ENCODE results near the gene CHCHD6. TPM values are rescaled to one million over a fixed set of nuclear protein-coding genes. Genes with fewer than 3 reads are reported as not detected.

CHCHD6 gene
- total RNA-seq, 1 donor from 2014 or later: 13.1 TPM

GRCh38 chr3:126985132-126985985 is 281.3 kb downstream of the CHCHD6 start:
- H3K9me3 Mint-ChIP-seq (ENCODE audit: unreplicated experiment): no peaks in the 10 kb centered on the region
- no peaks in the 10 kb centered on the region for H3K27me3 Mint-ChIP-seq (ENCODE audit: unreplicated experiment)
- no peak overlapping the region for H3K27ac Mint-ChIP-seq (ENCODE audit: unreplicated experiment)
- no peak for DNase-seq (ENCODE audit: extremely low spot score, unreplicated experiment)
- no peaks in the 10 kb centered on the region for H3K36me3 Mint-ChIP-seq (ENCODE audit: unreplicated experiment)
- H3K4me3 Mint-ChIP-seq (ENCODE audit: unreplicated experiment): peak overlapping the region; percentile 45
- TF ChIP-seq CTCF (IDR thresholded peaks at IDR 0.05): no peak
- H3K4me1 Mint-ChIP-seq (ENCODE audit: unreplicated experiment): peaks cover 24% of the 10 kb centered on the region

- Mint-ChIP-seq H3K27ac (ENCODE audit: unreplicated experiment) (no peak overlapping the region), H3K36me3 (ENCODE audit: unreplicated experiment) (no peaks in the 10 kb centered on the region), H3K4me3 (ENCODE audit: unreplicated experiment) (no peak overlapping the region), H3K27me3 (ENCODE audit: unreplicated experiment) (no peaks in the 10 kb centered on the region), H3K9me3 (ENCODE audit: unreplicated experiment) (no peaks in the 10 kb centered on the region), H3K4me1 (ENCODE audit: unreplicated experiment) (peaks cover 24% of the 10 kb centered on the region)
- no peak for DNase-seq (ENCODE audit: extremely low spot score, unreplicated experiment)
- no peak for TF ChIP-seq CTCF (IDR thresholded peaks at IDR 0.05)
Observed at GRCh38 chr3:126986001-126986400, 282.0 kb downstream of the CHCHD6 start.

- Mint-ChIP-seq H3K27ac (ENCODE audit: unreplicated experiment) (peak overlapping the region; percentile 60), H3K4me1 (ENCODE audit: unreplicated experiment) (peaks cover 22% of the 10 kb centered on the region), H3K27me3 (ENCODE audit: unreplicated experiment) (no peaks in the 10 kb centered on the region), H3K36me3 (ENCODE audit: unreplicated experiment) (no peaks in the 10 kb centered on the region), H3K4me3 (ENCODE audit: unreplicated experiment) (no peak overlapping the region), H3K9me3 (ENCODE audit: unreplicated experiment) (no peaks in the 10 kb centered on the region)
- no peak for DNase-seq (ENCODE audit: extremely low spot score, unreplicated experiment)
- TF ChIP-seq CTCF (IDR thresholded peaks at IDR 0.05): no peak
Observed at GRCh38 chr3:126987129-126987528, 283.1 kb downstream of the CHCHD6 start.

GRCh38 chr3:126987596-126987995 is 283.6 kb downstream of the CHCHD6 start:
- Mint-ChIP-seq H3K9me3 (ENCODE audit: unreplicated experiment) (no peaks in the 10 kb centered on the region), H3K27ac (ENCODE audit: unreplicated experiment) (peak overlapping the region; percentile 60), H3K27me3 (ENCODE audit: unreplicated experiment) (no peaks in the 10 kb centered on the region), H3K36me3 (ENCODE audit: unreplicated experiment) (no peaks in the 10 kb centered on the region), H3K4me1 (ENCODE audit: unreplicated experiment) (peaks cover 20% of the 10 kb centered on the region), H3K4me3 (ENCODE audit: unreplicated experiment) (no peak overlapping the region)
- DNase-seq (ENCODE audit: extremely low spot score, unreplicated experiment): no peak
- TF ChIP-seq CTCF (IDR thresholded peaks at IDR 0.05): no peak

GRCh38 chr3:126988451-126989021 is 284.5 kb downstream of the CHCHD6 start:
- no peak overlapping the region for H3K27ac Mint-ChIP-seq (ENCODE audit: unreplicated experiment)
- peaks cover 20% of the 10 kb centered on the region for H3K4me1 Mint-ChIP-seq (ENCODE audit: unreplicated experiment)
- no peak for TF ChIP-seq CTCF (IDR thresholded peaks at IDR 0.05)
- no peaks in the 10 kb centered on the region for H3K27me3 Mint-ChIP-seq (ENCODE audit: unreplicated experiment)
- no peak for DNase-seq (ENCODE audit: extremely low spot score, unreplicated experiment)
- no peaks in the 10 kb centered on the region for H3K36me3 Mint-ChIP-seq (ENCODE audit: unreplicated experiment)
- H3K9me3 Mint-ChIP-seq (ENCODE audit: unreplicated experiment): no peaks in the 10 kb centered on the region
- H3K4me3 Mint-ChIP-seq (ENCODE audit: unreplicated experiment): no peak overlapping the region
